PC-9 (cell line): ENCODE data around the gene SPIRE2.

Experiments used
- CTCF ChIP-seq: fragments of 200-600 bp; sonication (generic); conservative IDR thresholded peaks from 2 replicates; pipeline ENCODE4 v1.6.1; 2017; ENCODE audit warnings: mixed run types, antibody characterized with exemption, mild to moderate bottlenecking, moderate library complexity
- EZH2 ChIP-seq: fragments of 200-600 bp; sonication (generic); IDR thresholded peaks from 2 replicates; pipeline ENCODE4 v1.8.0; 2017; ENCODE audit warnings: antibody characterized with exemption, low read depth

- TF ChIP-seq CTCF (no peak), EZH2 (no peak)
These were observed 72.6 kb downstream of the SPIRE2 start for GRCh38 chr16:89900885-89901284.
